ENCODE measurements around the gene TRERF1. TPM values are rescaled to one million over a fixed set of nuclear protein-coding genes. Genes with fewer than 3 reads are reported as not detected.

Gene TRERF1
- total RNA-seq, 1 donor from 2014 or later = 8.7 TPM

DNA sequence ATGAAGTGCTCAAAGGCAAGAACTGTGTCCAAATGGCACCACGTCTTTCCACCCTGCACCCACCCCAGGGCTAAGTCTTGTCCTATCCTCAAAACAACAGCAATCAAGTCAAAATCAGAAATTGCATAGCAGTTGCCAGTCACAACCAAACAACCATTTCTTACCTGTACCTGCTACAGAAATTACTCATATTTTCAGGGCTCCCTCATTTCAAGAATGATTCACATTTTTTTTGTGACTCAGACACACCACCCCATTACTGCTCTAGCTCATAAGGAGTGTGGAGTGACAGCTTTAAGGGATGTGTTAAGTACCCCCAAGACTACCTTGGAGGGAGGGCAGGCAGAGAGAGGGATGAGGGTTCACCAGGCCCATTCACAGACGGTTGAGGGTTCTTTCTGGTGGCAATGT lies 111.7 kb downstream of the TRERF1 start:
- H3K27ac Mint-ChIP-seq (ENCODE audit: unreplicated experiment) = no peak overlapping the region
- DNase-seq (ENCODE audit: low spot score) = no peak
- TF ChIP-seq, protein P1, sequence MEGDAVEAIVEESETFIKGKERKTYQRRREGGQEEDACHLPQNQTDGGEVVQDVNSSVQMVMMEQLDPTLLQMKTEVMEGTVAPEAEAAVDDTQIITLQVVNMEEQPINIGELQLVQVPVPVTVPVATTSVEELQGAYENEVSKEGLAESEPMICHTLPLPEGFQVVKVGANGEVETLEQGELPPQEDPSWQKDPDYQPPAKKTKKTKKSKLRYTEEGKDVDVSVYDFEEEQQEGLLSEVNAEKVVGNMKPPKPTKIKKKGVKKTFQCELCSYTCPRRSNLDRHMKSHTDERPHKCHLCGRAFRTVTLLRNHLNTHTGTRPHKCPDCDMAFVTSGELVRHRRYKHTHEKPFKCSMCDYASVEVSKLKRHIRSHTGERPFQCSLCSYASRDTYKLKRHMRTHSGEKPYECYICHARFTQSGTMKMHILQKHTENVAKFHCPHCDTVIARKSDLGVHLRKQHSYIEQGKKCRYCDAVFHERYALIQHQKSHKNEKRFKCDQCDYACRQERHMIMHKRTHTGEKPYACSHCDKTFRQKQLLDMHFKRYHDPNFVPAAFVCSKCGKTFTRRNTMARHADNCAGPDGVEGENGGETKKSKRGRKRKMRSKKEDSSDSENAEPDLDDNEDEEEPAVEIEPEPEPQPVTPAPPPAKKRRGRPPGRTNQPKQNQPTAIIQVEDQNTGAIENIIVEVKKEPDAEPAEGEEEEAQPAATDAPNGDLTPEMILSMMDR (IDR thresholded peaks at IDR 0.05; ENCODE audit: unreplicated experiment) = no peak
- no peaks in the 10 kb centered on the region for H3K9me3 Mint-ChIP-seq (ENCODE audit: unreplicated experiment)
- H3K27me3 Mint-ChIP-seq (ENCODE audit: unreplicated experiment) = peaks cover 4% of the 10 kb centered on the region
- no peaks in the 10 kb centered on the region for H3K36me3 Mint-ChIP-seq (ENCODE audit: low read depth, unreplicated experiment)
- H3K4me1 Mint-ChIP-seq (ENCODE audit: unreplicated experiment) = peaks cover 11% of the 10 kb centered on the region
- no peak overlapping the region for H3K4me3 Mint-ChIP-seq (ENCODE audit: unreplicated experiment)

DNA sequence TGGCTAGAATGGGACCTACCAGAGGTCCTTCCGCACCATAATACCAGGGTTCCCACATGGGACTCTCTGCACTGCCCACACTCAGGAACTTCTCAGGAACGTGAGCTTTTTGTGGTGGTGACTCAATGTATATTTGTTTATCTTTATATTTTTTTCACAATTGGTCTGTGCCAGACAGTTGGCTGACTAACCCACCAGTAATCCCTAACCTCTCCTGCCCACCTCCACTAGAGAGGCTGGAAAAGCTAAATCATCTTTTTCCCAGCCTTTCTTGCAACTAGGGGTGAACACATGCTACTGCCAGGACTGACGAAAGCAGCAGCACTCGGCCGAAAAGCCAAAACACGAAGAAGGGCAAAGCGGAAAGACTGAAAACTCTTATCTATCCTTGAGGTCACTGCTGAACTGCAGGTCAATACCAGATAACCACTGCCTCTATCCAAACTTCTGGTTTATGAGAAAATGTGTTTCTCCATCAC lies 112.9 kb downstream of the TRERF1 start:
- Mint-ChIP-seq H3K4me3 (ENCODE audit: unreplicated experiment) (no peak overlapping the region), H3K27me3 (ENCODE audit: unreplicated experiment) (peaks cover 4% of the 10 kb centered on the region), H3K4me1 (ENCODE audit: unreplicated experiment) (peaks cover 11% of the 10 kb centered on the region), H3K36me3 (ENCODE audit: low read depth, unreplicated experiment) (no peaks in the 10 kb centered on the region), H3K27ac (ENCODE audit: unreplicated experiment) (no peak overlapping the region), H3K9me3 (ENCODE audit: unreplicated experiment) (no peaks in the 10 kb centered on the region)
- no peak for DNase-seq (ENCODE audit: low spot score)
- TF ChIP-seq, protein P1 (IDR thresholded peaks at IDR 0.05; ENCODE audit: unreplicated experiment) = no peak

DNA sequence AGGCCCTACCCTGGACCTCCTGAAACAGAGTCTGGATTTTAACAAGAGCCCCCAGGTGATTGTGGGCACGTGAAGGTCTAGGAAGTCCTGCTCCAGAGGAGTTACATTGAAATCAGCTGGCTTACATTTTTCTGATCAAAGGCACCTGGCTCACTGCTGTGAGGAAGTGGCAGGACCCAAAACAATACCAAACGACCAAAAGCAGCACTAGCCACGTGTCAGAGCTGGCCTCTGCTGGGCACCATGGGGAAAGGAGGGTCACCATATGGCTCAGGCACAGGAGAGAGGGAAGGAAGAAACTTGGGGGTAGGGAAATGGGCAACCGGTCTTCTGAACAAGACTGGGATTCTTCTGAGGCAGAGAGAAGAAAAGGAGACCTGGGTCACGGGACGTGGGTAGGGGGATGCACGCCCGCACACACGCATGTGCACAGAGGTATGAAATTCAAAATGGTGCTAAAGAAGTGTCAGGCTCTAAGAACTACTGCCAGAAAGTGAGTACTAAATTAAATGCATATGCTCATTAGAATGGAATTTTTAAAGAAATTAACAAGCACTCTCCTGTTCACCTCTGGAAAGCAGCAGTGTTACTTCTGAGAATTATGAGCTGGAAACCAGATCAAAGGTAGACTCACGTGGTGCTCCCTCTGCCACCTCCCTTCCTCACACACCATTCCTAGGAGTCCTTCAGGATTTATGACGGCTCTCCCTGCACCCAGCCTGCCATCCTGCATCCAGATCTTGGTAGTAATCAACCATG lies 113.6 kb downstream of the TRERF1 start:
- no peak for DNase-seq (ENCODE audit: low spot score)
- Mint-ChIP-seq H3K4me1 (ENCODE audit: unreplicated experiment) (peaks cover 6% of the 10 kb centered on the region), H3K27ac (ENCODE audit: unreplicated experiment) (no peak overlapping the region), H3K27me3 (ENCODE audit: unreplicated experiment) (peaks cover 4% of the 10 kb centered on the region), H3K9me3 (ENCODE audit: unreplicated experiment) (no peaks in the 10 kb centered on the region), H3K36me3 (ENCODE audit: low read depth, unreplicated experiment) (no peaks in the 10 kb centered on the region), H3K4me3 (ENCODE audit: unreplicated experiment) (no peak overlapping the region)
- TF ChIP-seq, protein P1 (IDR thresholded peaks at IDR 0.05; ENCODE audit: unreplicated experiment) = no peak

DNA sequence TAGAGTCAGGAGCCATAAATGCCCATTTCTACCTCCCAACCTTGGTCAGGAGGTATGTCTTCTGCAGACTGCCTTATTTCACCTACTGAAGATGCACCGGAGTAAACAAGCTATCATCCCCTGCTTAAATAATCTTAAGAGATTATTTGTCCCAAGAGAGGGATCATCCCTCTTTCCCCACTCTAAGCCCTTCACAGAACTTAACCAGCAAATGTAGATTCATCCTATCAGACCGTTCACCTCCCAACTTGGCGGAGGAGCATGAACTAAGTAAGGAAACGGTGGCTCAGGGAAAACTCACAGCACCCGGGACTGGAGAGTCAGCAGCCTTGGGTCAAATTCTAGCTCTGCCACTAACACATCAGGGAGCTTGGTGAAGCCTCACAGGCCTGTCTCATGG lies 115.3 kb downstream of the TRERF1 start:
- Mint-ChIP-seq H3K36me3 (ENCODE audit: low read depth, unreplicated experiment) (no peaks in the 10 kb centered on the region), H3K27ac (ENCODE audit: unreplicated experiment) (no peak overlapping the region), H3K4me3 (ENCODE audit: unreplicated experiment) (no peak overlapping the region), H3K9me3 (ENCODE audit: unreplicated experiment) (no peaks in the 10 kb centered on the region), H3K27me3 (ENCODE audit: unreplicated experiment) (peaks cover 4% of the 10 kb centered on the region), H3K4me1 (ENCODE audit: unreplicated experiment) (peaks cover 6% of the 10 kb centered on the region)
- TF ChIP-seq, protein P1 (IDR thresholded peaks at IDR 0.05; ENCODE audit: unreplicated experiment) = no peak
- DNase-seq (ENCODE audit: low spot score) = no peak

DNA sequence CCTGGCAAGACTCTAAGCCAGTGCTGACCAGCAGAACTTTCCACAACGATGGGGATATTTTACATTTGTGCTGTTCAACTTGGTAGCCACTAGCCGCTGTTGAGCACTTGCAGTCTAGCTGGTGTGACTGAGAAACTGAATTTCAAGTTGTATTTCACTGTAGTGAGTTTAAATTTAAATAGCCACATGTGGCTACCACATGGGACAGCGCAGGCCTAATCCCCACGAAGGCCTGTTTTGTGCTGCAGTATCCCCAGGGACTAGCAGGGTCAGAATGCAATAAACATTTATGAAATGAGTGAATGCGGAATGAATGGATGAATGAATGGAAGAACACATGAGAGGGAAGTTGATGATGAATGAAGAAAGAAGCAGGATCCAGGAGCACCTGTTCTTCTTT lies 115.8 kb downstream of the TRERF1 start:
- Mint-ChIP-seq H3K36me3 (ENCODE audit: low read depth, unreplicated experiment) (no peaks in the 10 kb centered on the region), H3K4me1 (ENCODE audit: unreplicated experiment) (peaks cover 9% of the 10 kb centered on the region), H3K27ac (ENCODE audit: unreplicated experiment) (no peak overlapping the region), H3K4me3 (ENCODE audit: unreplicated experiment) (no peak overlapping the region), H3K27me3 (ENCODE audit: unreplicated experiment) (peaks cover 6% of the 10 kb centered on the region), H3K9me3 (ENCODE audit: unreplicated experiment) (no peaks in the 10 kb centered on the region)
- TF ChIP-seq, protein P1 (IDR thresholded peaks at IDR 0.05; ENCODE audit: unreplicated experiment) = no peak
- no peak for DNase-seq (ENCODE audit: low spot score)
